Subcutaneous preadipocyte (primary cell): Measurements from ENCODE around the gene HOXD8. TPM values are rescaled to one million over a fixed set of nuclear protein-coding genes. Genes with fewer than 3 reads are reported as not detected.

ENCODE experiments used
- small RNA-seq: library from RNA; depleted of rRNA; stranded (forward); fragments of <200 nt; gene quantifications from one replicate; pipeline ENCODE3, GENCODE V24; 2012
- total RNA-seq: library from RNA; depleted of rRNA; stranded (reverse); fragments of >200 nt; gene quantifications from 2 replicates; pipeline ENCODE4 v1.2.3, GENCODE V29; 2012

The HOXD8 gene
- total RNA-seq, result 7.7 and 10.0 TPM in 2 replicates

DNA sequence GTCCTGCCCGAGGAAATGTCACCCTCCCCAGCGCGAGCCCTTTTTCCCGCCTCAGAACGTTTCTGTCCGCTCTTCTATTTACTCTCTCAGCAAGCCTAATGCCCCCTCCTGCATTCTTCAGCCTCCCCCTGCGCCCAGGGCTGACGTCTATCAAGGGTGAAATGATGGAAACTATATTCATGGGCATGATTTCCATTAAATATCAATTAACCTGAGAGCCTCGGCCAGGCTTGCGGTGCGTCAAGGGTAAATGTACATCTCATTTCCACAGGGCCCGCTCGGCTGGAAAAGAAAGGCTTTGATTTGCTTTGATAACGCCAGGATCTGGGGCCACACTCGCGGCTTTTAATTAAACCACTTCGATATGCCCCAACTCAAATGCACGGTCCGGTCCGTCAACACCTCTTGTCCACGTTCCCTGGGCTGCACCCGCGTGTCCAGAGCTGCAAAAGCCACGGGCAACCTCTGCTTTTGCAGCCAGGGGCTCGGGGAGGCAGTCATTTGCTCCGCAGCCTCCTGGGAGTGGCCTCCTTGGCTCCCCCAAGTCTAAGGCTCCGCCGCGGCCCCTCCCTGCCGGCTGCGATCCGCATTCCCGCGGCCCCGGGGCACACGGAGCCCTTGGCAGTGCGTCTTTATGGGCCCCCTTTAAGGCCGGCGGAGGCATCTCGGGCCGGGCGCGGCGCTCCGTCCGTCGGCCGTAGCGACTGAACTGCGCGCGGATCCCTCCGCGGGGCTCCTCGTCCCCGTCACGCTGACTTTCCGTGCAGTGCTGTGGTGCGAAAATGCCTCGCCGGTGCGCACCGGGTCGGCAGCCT is at the start of gene HOXD8:
TSS of gene HOXD8 (plus strand) at position 724 of the 815 bp plus-strand sequence. CDS start 662 bp downstream, outside the sequence.

DNA sequence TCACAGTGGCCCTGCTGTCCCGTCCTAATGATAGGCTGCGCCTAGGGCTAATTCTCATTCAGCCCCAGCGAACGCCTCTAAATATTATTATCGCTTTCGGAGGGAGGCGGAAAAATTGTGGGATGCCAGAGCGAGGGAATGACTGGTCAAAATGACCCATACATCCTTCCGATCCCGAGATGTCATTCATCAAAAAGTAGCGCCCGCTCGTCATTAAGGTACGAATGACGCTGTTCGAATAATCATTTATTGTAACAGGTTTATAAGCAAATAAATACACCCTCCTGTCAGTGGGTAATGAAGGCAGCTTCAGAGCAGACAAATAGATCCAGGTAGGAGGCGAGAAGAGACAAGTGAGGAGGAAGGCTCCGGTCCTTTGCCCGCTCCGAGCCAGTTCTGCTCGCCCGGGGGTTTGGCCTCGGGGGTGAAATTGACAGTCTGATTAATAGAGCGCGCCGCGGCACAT is 45.7 kb upstream of the HOXD8 start, which contains the start of gene EVX2:
TSS of gene EVX2 (minus strand) at position 167 of the 466 bp plus-strand sequence. CDS start 186 bp downstream, outside the sequence.

DNA sequence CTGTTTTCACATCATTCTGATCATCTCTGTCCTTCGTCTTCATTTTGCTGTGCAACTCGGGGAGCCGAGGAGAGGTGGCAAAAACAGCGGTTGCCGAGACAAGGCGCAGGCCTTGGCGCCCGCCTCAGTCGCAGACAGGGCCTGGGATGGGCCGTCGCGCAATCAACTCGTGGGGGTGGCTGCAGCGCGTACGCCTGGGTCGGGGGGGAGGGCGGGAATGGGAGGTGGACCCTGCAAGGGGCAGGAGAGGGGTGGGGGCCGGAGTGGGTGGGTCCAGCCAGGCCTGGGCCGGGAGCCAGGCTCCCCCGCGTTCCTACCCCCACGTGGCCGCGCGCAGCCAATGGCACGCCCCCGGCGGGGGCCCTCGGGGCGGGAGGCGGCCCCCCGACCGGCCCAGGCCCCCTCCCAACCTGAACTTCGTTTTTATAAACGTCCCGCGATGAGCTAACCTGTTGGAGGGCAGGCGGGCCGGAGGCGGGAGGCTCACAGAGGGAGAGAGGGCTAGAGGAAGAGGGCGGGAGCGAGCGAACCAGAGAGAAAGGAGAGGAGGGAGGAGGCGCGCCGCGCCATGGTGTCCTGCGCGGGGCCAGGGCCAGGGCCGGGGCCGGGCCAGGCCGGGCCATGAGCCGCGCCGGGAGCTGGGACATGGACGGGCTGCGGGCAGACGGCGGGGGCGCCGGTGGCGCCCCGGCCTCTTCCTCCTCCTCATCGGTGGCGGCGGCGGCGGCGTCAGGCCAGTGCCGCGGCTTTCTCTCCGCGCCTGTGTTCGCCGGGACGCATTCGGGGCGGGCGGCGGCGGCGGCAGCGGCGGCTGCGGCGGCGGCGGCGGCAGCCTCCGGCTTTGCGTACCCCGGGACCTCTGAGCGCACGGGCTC is 37.0 kb upstream of the HOXD8 start, which contains the start of gene HOXD13:
TSS of gene HOXD13 (plus strand) at position 452 of the 875 bp plus-strand sequence. CDS start at position 622, 170 bp downstream.

DNA sequence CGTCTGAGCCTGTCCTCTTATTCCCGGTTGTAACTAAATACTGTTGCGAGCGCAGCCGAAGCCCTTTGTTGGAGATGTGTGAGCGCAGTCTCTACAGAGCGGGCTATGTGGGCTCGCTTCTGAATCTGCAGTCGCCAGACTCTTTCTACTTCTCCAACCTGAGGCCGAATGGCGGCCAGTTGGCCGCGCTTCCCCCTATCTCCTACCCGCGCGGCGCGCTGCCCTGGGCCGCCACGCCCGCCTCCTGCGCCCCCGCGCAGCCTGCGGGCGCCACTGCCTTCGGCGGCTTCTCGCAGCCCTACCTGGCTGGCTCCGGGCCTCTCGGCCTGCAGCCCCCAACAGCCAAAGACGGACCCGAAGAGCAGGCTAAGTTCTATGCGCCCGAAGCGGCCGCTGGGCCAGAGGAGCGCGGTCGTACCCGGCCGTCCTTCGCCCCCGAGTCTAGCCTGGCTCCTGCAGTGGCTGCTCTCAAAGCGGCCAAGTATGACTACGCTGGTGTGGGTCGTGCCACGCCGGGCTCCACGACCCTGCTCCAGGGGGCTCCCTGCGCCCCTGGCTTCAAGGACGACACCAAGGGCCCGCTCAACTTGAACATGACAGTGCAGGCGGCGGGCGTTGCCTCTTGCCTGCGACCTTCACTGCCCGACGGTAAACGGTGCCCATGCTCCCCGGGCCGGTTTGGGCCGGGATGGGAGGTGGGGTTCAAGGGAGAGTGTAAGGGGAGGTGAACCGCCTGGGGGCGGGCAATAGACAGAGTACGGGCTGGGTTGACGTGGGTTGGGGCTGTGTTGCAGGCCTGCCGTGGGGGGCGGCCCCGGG is 29.6 kb upstream of the HOXD8 start, which contains the start of gene HOXD12:
TSS of gene HOXD12 (plus strand) at position 68 of the 819 bp plus-strand sequence. CDS start at position 75, 7 bp downstream.

DNA sequence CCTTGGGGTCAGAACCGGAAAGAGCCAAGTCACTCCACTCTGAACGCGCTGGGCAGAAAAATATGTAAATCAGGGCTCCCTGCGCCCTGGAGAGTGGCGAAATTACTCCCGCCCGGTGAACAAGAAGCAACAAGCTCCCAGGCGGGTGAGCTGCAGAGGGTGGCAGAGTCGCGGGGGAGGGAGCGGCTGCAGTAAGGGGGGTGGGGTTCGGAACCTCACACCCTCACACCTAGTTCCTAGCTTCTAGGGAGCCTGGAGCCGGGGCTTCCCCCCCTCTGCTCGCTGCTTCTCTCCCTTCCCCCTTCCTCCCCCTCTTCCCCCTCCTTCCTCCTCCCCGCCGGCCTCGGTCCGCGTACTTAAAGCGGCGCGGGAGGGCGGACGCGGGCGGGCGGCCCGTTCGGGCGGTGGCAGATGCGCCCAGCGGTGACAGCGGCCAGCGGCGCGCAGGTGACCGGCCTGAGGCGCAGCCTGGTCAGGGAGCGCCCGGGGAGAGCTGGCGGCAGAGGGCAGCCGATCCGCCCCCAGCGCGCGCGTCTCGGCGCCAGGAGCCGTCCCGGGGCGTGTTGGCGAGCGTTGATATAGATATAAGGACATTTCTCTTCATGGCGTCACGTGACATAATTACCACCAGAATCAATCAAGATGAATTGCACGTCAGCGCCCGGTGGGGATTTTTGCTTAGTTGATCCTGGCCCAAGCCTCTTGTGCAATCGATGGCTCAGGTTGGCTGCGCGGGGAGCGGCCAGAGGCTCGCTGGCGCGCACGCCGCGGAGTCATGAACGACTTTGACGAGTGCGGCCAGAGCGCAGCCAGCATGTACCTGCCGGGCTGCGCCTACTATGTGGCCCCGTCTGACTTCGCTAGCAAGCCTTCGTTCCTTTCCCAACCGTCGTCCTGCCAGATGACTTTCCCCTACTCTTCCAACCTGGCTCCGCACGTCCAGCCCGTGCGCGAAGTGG is 22.6 kb upstream of the HOXD8 start, which contains the start of gene HOXD11:
TSS of gene HOXD11 (plus strand) at position 700 of the 959 bp plus-strand sequence. CDS start at position 776, 76 bp downstream.

DNA sequence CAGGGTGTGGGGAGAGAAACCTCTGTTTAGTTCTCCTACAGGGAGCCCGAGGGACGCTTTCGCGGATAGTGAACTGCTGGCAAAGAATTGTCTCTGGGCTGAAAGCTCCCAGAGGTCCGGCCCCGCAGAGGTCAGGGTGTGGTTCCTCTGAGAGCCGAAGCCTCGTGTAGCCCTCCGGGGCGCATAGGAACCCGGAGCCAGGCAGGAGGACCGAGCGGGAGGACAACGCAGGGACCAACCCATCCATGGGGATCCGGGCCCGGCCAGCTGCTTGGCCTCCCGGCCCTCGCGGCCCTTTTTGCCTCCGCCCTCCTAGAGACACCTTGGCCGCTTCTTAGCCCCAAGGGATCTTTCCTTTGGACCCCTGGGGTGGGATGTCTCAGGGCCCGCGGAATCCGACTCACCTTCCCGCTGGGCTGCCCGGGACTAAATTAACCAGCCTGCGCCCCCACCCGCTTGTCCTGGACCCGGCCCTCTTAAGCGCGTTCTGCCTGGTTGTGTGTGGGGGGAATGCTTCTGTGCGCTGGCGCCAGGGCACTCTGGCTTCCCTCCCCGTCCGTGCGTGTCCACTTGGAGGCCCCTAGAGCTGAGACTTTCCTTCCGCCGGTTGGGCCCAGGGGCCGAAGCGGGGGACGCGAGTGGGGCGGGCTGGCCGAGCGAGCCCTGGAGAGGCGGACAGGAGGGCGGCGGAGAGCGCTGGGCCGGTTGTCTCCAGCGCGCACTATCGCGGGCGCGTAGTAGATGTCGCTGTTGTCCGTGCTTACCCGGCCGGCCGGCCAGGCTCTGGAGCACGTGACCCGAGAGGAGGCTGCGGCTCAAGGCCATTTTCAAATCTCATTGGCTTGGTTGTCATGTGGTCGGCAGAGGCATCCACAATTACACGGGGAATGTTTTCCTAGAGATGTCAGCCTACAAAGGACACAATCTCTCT is 13.4 kb upstream of the HOXD8 start, which contains the start of gene HOXD10:
TSS of gene HOXD10 (plus strand) at position 896 of the 931 bp plus-strand sequence. CDS start 56 bp downstream, outside the sequence.

DNA sequence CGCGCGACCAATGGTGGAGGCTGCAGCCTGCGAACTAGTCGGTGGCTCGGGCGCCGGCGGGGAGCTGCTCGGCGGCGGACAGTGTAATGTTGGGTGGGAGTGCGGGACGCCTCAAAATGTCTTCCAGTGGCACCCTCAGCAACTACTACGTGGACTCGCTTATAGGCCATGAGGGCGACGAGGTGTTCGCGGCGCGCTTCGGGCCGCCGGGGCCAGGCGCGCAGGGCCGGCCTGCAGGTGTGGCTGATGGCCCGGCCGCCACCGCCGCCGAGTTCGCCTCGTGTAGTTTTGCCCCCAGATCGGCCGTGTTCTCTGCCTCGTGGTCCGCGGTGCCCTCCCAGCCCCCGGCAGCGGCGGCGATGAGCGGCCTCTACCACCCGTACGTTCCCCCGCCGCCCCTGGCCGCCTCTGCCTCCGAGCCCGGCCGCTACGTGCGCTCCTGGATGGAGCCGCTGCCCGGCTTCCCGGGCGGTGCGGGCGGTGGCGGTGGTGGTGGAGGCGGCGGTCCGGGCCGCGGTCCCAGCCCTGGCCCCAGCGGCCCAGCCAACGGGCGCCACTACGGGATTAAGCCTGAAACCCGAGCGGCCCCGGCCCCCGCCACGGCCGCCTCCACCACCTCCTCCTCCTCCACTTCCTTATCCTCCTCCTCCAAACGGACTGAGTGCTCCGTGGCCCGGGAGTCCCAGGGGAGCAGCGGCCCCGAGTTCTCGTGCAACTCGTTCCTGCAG is 6.7 kb upstream of the HOXD8 start, which contains the start of gene HOXD9:
TSS of gene HOXD9 (plus strand) at position 37 of the 728 bp plus-strand sequence. CDS start at position 87, 50 bp downstream.

DNA sequence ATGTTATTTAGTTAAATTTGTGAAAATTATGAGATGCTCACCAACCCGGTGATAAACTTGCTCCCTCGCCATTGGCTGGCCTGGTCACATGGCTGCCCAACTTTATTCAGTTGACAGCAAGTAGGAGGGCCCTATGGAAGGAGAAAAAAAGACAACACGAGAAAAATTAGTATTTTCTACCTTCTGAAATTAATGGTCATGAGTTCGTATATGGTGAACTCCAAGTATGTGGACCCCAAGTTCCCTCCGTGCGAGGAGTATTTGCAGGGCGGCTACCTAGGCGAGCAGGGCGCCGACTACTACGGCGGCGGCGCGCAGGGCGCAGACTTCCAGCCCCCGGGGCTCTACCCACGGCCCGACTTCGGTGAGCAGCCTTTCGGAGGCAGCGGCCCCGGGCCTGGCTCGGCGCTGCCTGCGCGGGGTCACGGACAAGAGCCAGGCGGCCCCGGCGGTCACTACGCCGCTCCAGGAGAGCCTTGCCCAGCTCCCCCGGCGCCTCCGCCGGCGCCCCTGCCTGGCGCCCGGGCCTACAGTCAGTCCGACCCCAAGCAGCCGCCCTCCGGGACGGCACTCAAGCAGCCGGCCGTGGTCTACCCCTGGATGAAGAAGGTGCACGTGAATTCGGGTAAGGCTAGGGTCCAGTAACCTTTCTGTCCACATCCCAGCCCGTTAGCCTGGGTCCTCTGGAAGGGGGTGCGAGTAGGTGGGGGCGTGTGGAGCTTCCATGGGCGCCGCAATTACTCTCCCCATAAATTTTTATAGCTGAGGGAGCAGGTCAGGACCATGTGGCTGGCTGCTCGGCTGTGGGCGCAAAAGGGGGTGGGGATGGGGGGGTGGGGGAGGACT is 22.2 kb downstream of the HOXD8 start, which contains the start of gene HOXD4:
TSS of gene HOXD4 (plus strand) at position 109 of the 846 bp plus-strand sequence. CDS start at position 193, 84 bp downstream.

DNA sequence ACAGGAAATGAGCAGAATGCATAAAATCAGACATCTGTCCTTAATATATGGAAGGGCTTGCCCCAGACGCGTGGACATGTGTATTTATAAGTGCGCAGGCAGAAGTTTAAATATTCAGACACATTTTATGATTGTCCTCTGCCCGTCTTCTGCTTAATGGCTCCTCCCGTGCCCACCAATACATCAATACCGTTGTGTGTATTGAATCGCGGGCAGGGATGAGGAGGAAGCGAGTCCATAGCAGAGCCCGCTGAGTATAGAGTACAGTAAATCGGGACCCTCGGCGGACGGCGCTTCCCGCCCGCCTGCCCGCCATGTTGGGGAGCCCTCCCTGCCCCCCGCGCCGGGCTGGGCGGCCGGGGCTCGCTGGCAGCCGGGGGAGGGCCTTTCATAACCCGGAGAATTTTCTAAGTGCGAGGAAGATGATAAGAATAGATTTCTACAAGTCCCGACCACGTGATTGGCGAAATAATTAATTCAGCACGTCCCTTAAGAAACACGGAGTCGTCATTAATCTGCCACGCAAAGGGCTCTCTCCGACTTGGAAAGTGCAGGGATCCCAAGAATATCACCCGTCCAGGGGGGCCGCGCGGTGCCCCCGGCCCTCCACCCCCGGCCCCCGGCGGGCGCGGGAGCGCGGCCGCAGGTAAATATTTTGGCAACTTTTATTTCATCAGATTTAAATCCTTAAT is 27.4 kb downstream of the HOXD8 start, which contains the start of gene HOXD3:
TSS of gene HOXD3 (plus strand) at position 501 of the 692 bp plus-strand sequence. CDS start 11,808 bp downstream, outside the sequence.

Small RNA genes lying within 50 kb of the gene (small RNA-seq; reads per million reads assigned to genes)
- 953 reads per million, percentile 99 among the genes with 10 or more reads in this experiment for gene MIR10B

Other genes with a start within 250 kb of the HOXD8 start
- gene LNPK, start 127.4 kb upstream of the HOXD8 start, total RNA-seq, result 30.3 and 34.5 TPM in 2 replicates
- gene EVX2, start 45.7 kb upstream of the HOXD8 start, total RNA-seq, result not detected in 2 replicates
- gene HOXD13, start 37.0 kb upstream of the HOXD8 start, total RNA-seq, result 1.6 TPM in 1 of 2 replicates, not detected in the other
- gene HOXD12, start 29.9 kb upstream of the HOXD8 start, total RNA-seq, result not detected in 2 replicates
- 0.37 and 2.5 TPM in 2 replicates for gene HOXD11, start 22.4 kb upstream of the HOXD8 start, total RNA-seq
- gene HOXD10, start 12.9 kb upstream of the HOXD8 start, total RNA-seq, result 2.7 TPM in 1 of 2 replicates, not detected in the other
- 0.37 and 0.78 TPM in 2 replicates for gene HOXD9, start 7.0 kb upstream of the HOXD8 start, total RNA-seq
- gene HOXD4, start 21.8 kb downstream of the HOXD8 start, total RNA-seq, result 1.1 and 2.0 TPM in 2 replicates
- gene HOXD3, start 27.6 kb downstream of the HOXD8 start, total RNA-seq, result 2.2 TPM in 2 replicates
- gene HOXD1, start 59.0 kb downstream of the HOXD8 start, total RNA-seq, result not detected in 2 replicates
- 10.2 and 10.3 TPM in 2 replicates for gene MTX2, start 139.7 kb downstream of the HOXD8 start, total RNA-seq